HCT116 (cell line): ENCODE data around the gene BBS9. TPM values are rescaled to one million over a fixed set of nuclear protein-coding genes. Genes with fewer than 3 reads are reported as not detected.

Experiments
- ATAC-seq: fragments of 200-7000 bp; cut with Tn5 transposase; 2 replicates; pipeline ENCODE4 v1.9.1; 2020; ENCODE audit warnings: mild to moderate bottlenecking, moderate library complexity
- BruUV-seq: library from RNA; stranded (reverse); fragments of 400-500 nt; replicated peaks from 2 replicates; lab custom pipeline; 2021; lab: Mats Ljungman, UMichigan
- CTCF ChIA-PET: fragments of 300-600 bp; sonication (Branson Sonifier 250); formaldehyde crosslinking; loops from one replicate; lab custom pipeline; 2021; ENCODE audit warnings: antibody characterized with exemption; lab: Charles Lee
- POLR2A ChIA-PET: fragments of 300-600, 350-600 bp; sonication (Branson Sonifier 250); formaldehyde crosslinking; loops from one replicate; lab custom pipeline; 2021; ENCODE audit warnings: antibody characterized with exemption; lab: Charles Lee
- RAD21 ChIA-PET, 2 experiments: fragments of 300-600 bp; sonication (Branson Sonifier 250); formaldehyde crosslinking; loops; one replicate each; lab custom pipeline; 2023; ENCODE audit warnings: low total read pairs in 2 of 2; ENCODE audit not compliant: uncharacterized antibody in 2 of 2, unreplicated experiment in 2 of 2, low non-redundant PET in 1 of 2; lab: Charles Lee
- DNase-seq: peaks from one replicate; pipeline ENCODE4 v3.0.0-alpha.2; 2010; ENCODE audit warnings: low read depth, low spot score
- H2AFZ ChIP-seq: fragments of 200-600 bp; shearing (Covaris generic), sonication (generic); 2 replicates; pipeline ENCODE4 v1.6.1; 2017; ENCODE audit warnings: low read depth, mixed run types, mixed read lengths, antibody characterized with exemption, low read length; ENCODE audit not compliant: poor library complexity, severe bottlenecking
- H3K27ac ChIP-seq: 2 replicates; pipeline ENCODE4 v1.5.1; 2012; ENCODE audit warnings: low read depth, low read length
- H3K27me3 ChIP-seq: fragments of 200-600 bp; sonication (generic); 2 replicates; pipeline ENCODE4 v1.6.1; 2016; ENCODE audit warnings: mixed run types, low read length, mixed read lengths; ENCODE audit not compliant: insufficient read depth
- H3K36me3 ChIP-seq, 2 experiments: fragments of 200-500 bp in 1 of 2; fragments of 200-600 bp in 1 of 2; sonication (Bioruptor generic) in 1 of 2; sonication (generic) in 1 of 2; 2 replicates each; pipeline versions ENCODE4 v1.5.1 to v1.6.1; 2014 to 2016; ENCODE audit warnings: low read length in 2 of 2, inconsistent platforms in 1 of 2, mixed read lengths in 1 of 2, mixed run types in 1 of 2; ENCODE audit not compliant: insufficient read depth in 2 of 2, control insufficient read depth in 1 of 2
- H3K4me1 ChIP-seq, 2 experiments: fragments of 200-600 bp in 1 of 2; sonication (generic) in 1 of 2; 2 replicates each; pipeline versions ENCODE4 v1.5.1 to v1.6.1; 2012 to 2017; ENCODE audit warnings: low read length in 2 of 2, inconsistent platforms in 1 of 2, mild to moderate bottlenecking in 1 of 2, mixed read lengths in 1 of 2, mixed run types in 1 of 2, moderate library complexity in 1 of 2; ENCODE audit not compliant: insufficient read depth in 2 of 2, control insufficient read depth in 1 of 2
- H3K4me2 ChIP-seq: fragments of 200-600 bp; sonication (generic); 2 replicates; pipeline ENCODE4 v1.6.1; 2017; ENCODE audit warnings: mixed run types, low read length, mixed read lengths
- H3K4me3 ChIP-seq, 2 experiments: fragments of 200-600 bp in 1 of 2; sonication (generic) in 1 of 2; replicated peaks in 1 of 2; 2 replicates each; pipeline ENCODE4 v1.5.1; 2011 to 2016; ENCODE audit warnings: low read length in 2 of 2, control low read depth in 1 of 2, low read depth in 1 of 2, mild to moderate bottlenecking in 1 of 2, mixed read lengths in 1 of 2, mixed run types in 1 of 2
- H3K79me2 ChIP-seq: fragments of 200-600 bp; sonication (generic); 2 replicates; pipeline ENCODE4 v1.6.1; 2017; ENCODE audit warnings: mild to moderate bottlenecking, mixed run types, low read length, moderate library complexity, mixed read lengths; ENCODE audit not compliant: insufficient read depth
- H3K9ac ChIP-seq: fragments of 200-600 bp; sonication (generic); 2 replicates; pipeline ENCODE4 v1.6.1; 2016; ENCODE audit warnings: low read length, mixed read lengths
- H3K9me2 ChIP-seq: fragments of 200-600 bp; sonication (generic), shearing (Covaris generic); 2 replicates; pipeline ENCODE4 v1.6.1; 2017; ENCODE audit warnings: mixed run types, mild to moderate bottlenecking, moderate library complexity; ENCODE audit not compliant: insufficient read depth
- H3K9me3 ChIP-seq, 2 experiments: fragments of 200-500 bp in 1 of 2; fragments of 200-600 bp in 1 of 2; sonication (Bioruptor generic) in 1 of 2; sonication (generic) in 1 of 2; 2 replicates each; pipeline ENCODE4 v1.6.1; 2014 to 2017; ENCODE audit warnings: low read length in 2 of 2, mixed read lengths in 2 of 2, inconsistent platforms in 1 of 2, low read depth in 1 of 2, mild to moderate bottlenecking in 1 of 2, mixed run types in 1 of 2, moderate library complexity in 1 of 2; ENCODE audit not compliant: control insufficient read depth in 1 of 2, insufficient read depth in 1 of 2
- H4K20me1 ChIP-seq: fragments of 200-600 bp; sonication (generic), shearing (Covaris generic); 2 replicates; pipeline ENCODE4 v1.6.1; 2017; ENCODE audit warnings: mixed run types, mild to moderate bottlenecking, moderate library complexity; ENCODE audit not compliant: insufficient read depth
- CBX3 ChIP-seq: IDR thresholded peaks from 2 replicates; pipeline ENCODE4 v1.6.1; 2012; ENCODE audit warnings: low read depth
- CEBPB ChIP-seq: IDR thresholded peaks from 2 replicates; pipeline ENCODE4 v1.6.1; 2012; ENCODE audit warnings: low read depth
- ELF1 ChIP-seq: IDR thresholded peaks from 2 replicates; pipeline ENCODE4 v1.6.1; 2012; ENCODE audit warnings: low read depth, borderline replicate concordance
- EZH2 ChIP-seq: fragments of 200-600 bp; sonication (generic); IDR thresholded peaks from 2 replicates; pipeline ENCODE4 v1.6.1; 2017; ENCODE audit warnings: antibody characterized with exemption, mixed run types
- EZH2phosphoT487 ChIP-seq: fragments of 200-600 bp; IDR thresholded peaks from 2 replicates; pipeline ENCODE4 v1.6.1; 2018; ENCODE audit warnings: antibody characterized with exemption, borderline replicate concordance
- FOSL1 ChIP-seq: IDR thresholded peaks from 2 replicates; pipeline ENCODE4 v1.6.1; 2012; ENCODE audit warnings: low read depth
- POLR2A ChIP-seq: IDR thresholded peaks from 2 replicates; pipeline ENCODE4 v1.7.0; 2011; ENCODE audit warnings: borderline replicate concordance; ENCODE audit not compliant: insufficient read depth, insufficient read length; ENCODE audit errors: extremely low read depth
- SIN3A ChIP-seq: IDR thresholded peaks from 2 replicates; pipeline ENCODE4 v1.6.1; 2012; ENCODE audit warnings: low read depth
- SP1 ChIP-seq: IDR thresholded peaks from 2 replicates; pipeline ENCODE4 v1.6.1; 2012; ENCODE audit warnings: low read depth
- SRF ChIP-seq: IDR thresholded peaks from 2 replicates; pipeline ENCODE4 v1.6.1; 2012; ENCODE audit warnings: low read depth
- TCF7L2 ChIP-seq: IDR thresholded peaks from 2 replicates; pipeline ENCODE4 v1.7.0; 2011; ENCODE audit warnings: borderline replicate concordance, inconsistent platforms; ENCODE audit not compliant: insufficient read depth, insufficient read length; ENCODE audit errors: extremely low read depth
- YY1 ChIP-seq: IDR thresholded peaks from 2 replicates; pipeline ENCODE4 v1.6.1; 2011; ENCODE audit warnings: low read length, low read depth, moderate library complexity, mild to moderate bottlenecking; ENCODE audit not compliant: insufficient replicate concordance; ENCODE audit errors: extremely low read depth
- ZFX ChIP-seq: fragments of 450-650 bp; IDR thresholded peaks from 2 replicates; pipeline ENCODE4 v1.6.1; 2017
- intact Hi-C: fragments of 100-400 bp; cut with micrococcal nuclease; formaldehyde crosslinking; loops from 2 replicates; pipeline ENCODE4 v1.10.0; 2022
- total RNA-seq: library from RNA; stranded (reverse); gene quantifications from one replicate; pipeline ENCODE4 v1.2.1, GENCODE V29; 2021; ENCODE audit not compliant: unreplicated experiment
- TF ChIP-seq, protein P1 (sequence below), 3 experiments: fragments of 200-600 bp in 1 of 3; sonication (generic) in 1 of 3; IDR thresholded peaks in 2 of 3; conservative IDR thresholded peaks in 1 of 3; 2 replicates each; pipeline ENCODE4 v1.5.1; 2012 to 2017; ENCODE audit warnings: low read depth in 2 of 3, low read length in 2 of 3, antibody characterized with exemption in 1 of 3, borderline replicate concordance in 1 of 3, control low read depth in 1 of 3, mild to moderate bottlenecking in 1 of 3, mixed read lengths in 1 of 3, mixed run types in 1 of 3, moderate library complexity in 1 of 3; ENCODE audit not compliant: insufficient read depth in 1 of 3
- TF ChIP-seq, protein P2 (sequence below): IDR thresholded peaks from 2 replicates; pipeline ENCODE4 v1.6.1; 2012
- TF ChIP-seq, protein P3 (sequence below): IDR thresholded peaks from 2 replicates; pipeline ENCODE4 v1.6.1; 2011; ENCODE audit warnings: mild to moderate bottlenecking, low read length, moderate library complexity; ENCODE audit not compliant: insufficient replicate concordance; ENCODE audit errors: extremely low read depth

The BBS9 gene
- total RNA-seq, 1 experiment from 2014 or later: 7.1 TPM

DNA sequence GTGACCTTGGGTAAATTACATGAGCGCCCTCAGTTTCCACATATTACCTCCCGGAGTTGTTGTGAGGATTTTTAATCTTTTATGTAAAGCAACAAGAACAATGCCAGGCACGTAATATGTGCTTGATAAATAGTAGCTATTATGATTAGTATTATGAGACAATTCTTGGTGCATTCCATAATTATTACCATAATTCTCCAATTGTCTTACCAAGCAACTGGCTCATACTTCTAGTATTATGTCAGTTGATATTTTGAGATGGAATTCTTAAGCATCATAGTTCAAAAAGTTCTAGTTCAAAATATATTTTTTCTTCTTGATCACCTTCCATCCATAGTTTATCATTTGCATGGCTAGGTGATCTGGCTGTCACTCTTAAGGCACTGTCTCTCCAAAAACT lies 259.0 kb downstream of the BBS9 start:
- H3K4me2 ChIP-seq: no peak overlapping the region
- H2AFZ ChIP-seq: no peak overlapping the region
- BruUV-seq: no TSS peak
- H3K9ac ChIP-seq: no peak overlapping the region
- H3K4me3 ChIP-seq: no peak overlapping the region
- intact Hi-C loops: no loop called here
- ATAC-seq (no peak), DNase-seq (no peak)
- ChIA-PET RAD21 (no interaction called here), CTCF (no interaction called here), POLR2A (no interaction called here)
- no peaks in the 10 kb centered on the region for H3K9me3 ChIP-seq
- TF ChIP-seq ZFX (no peak), FOSL1 (no peak), CEBPB (no peak), TCF7L2 (no peak), EZH2phosphoT487 (no peak), POLR2A (no peak)
- H3K4me1 ChIP-seq: no peaks in the 10 kb centered on the region
- H3K36me3 ChIP-seq: no peaks in the 10 kb centered on the region
- H3K27ac ChIP-seq: no peak overlapping the region
- H3K9me2 ChIP-seq: no peaks in the 10 kb centered on the region
- no peaks in the 10 kb centered on the region for H4K20me1 ChIP-seq
- no peaks in the 10 kb centered on the region for H3K79me2 ChIP-seq
- H3K27me3 ChIP-seq: no peaks in the 10 kb centered on the region

DNA sequence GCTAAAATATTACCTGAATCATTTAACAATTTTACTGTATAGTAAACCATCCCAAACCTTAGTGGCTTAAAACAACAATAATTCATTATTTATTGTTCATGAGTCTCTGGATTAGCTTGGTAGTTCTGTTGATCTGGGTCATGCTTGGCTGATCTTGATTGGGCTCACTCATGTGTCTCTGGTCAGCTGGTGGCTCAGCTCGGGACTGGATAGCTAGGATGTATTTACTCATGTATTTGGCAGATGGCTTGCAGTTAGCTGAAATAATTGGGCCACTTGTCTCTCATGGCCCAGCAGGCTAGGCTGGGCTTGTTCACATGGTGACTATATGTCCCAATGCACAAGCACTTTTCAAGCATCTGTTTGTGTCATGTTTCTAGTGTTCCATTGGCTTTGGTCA lies 262.8 kb downstream of the BBS9 start:
- Histone ChIP-seq H3K27ac (no peak overlapping the region), H3K4me3 (no peak overlapping the region), H3K4me2 (no peak overlapping the region), H4K20me1 (no peaks in the 10 kb centered on the region), H3K79me2 (no peaks in the 10 kb centered on the region), H3K9me3 (no peaks in the 10 kb centered on the region), H2AFZ (no peak overlapping the region), H3K4me1 (no peaks in the 10 kb centered on the region), H3K36me3 (no peaks in the 10 kb centered on the region), H3K9me2 (no peaks in the 10 kb centered on the region), H3K9ac (no peak overlapping the region), H3K27me3 (no peaks in the 10 kb centered on the region)
- intact Hi-C loops: no loop called here
- DNase-seq: no peak
- ATAC-seq: no peak
- no TSS peak for BruUV-seq
- ChIA-PET POLR2A (no interaction called here), RAD21 (no interaction called here), CTCF (no interaction called here)
- TF ChIP-seq ELF1 (no peak), SIN3A (no peak), FOSL1 (no peak), SP1 (no peak), YY1 (no peak), POLR2A (no peak), CBX3 (no peak), EZH2phosphoT487 (no peak), EZH2 (no peak), SRF (no peak)
- TF ChIP-seq, protein P1, sequence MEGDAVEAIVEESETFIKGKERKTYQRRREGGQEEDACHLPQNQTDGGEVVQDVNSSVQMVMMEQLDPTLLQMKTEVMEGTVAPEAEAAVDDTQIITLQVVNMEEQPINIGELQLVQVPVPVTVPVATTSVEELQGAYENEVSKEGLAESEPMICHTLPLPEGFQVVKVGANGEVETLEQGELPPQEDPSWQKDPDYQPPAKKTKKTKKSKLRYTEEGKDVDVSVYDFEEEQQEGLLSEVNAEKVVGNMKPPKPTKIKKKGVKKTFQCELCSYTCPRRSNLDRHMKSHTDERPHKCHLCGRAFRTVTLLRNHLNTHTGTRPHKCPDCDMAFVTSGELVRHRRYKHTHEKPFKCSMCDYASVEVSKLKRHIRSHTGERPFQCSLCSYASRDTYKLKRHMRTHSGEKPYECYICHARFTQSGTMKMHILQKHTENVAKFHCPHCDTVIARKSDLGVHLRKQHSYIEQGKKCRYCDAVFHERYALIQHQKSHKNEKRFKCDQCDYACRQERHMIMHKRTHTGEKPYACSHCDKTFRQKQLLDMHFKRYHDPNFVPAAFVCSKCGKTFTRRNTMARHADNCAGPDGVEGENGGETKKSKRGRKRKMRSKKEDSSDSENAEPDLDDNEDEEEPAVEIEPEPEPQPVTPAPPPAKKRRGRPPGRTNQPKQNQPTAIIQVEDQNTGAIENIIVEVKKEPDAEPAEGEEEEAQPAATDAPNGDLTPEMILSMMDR (IDR thresholded peaks at IDR 0.05 in 2 of 3, conservative IDR thresholded peaks at IDR 0.05 in 1 of 3; ENCODE audit: borderline replicate concordance in 1 of 3, insufficient read depth in 1 of 3, low read depth in 2 of 3, low read length in 2 of 3): no peak
- TF ChIP-seq, protein P2, sequence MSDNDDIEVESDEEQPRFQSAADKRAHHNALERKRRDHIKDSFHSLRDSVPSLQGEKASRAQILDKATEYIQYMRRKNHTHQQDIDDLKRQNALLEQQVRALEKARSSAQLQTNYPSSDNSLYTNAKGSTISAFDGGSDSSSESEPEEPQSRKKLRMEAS: no peak
- TF ChIP-seq, protein P3, sequence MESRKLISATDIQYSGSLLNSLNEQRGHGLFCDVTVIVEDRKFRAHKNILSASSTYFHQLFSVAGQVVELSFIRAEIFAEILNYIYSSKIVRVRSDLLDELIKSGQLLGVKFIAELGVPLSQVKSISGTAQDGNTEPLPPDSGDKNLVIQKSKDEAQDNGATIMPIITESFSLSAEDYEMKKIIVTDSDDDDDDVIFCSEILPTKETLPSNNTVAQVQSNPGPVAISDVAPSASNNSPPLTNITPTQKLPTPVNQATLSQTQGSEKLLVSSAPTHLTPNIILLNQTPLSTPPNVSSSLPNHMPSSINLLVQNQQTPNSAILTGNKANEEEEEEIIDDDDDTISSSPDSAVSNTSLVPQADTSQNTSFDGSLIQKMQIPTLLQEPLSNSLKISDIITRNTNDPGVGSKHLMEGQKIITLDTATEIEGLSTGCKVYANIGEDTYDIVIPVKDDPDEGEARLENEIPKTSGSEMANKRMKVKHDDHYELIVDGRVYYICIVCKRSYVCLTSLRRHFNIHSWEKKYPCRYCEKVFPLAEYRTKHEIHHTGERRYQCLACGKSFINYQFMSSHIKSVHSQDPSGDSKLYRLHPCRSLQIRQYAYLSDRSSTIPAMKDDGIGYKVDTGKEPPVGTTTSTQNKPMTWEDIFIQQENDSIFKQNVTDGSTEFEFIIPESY: no peak
